GM12865 (cell line): ENCODE results near the gene ESPL1.

Source experiments
- DNase-seq: peaks from one replicate; pipeline ENCODE4 v3.0.0; 2010; ENCODE audit warnings: low read depth
- H3K4me3 ChIP-seq: 2 replicates; pipeline ENCODE4 v1.5.1; 2011; ENCODE audit warnings: mild to moderate bottlenecking, low read depth, low read length, control low read depth
- TF ChIP-seq, protein P1 (sequence below): IDR thresholded peaks from 2 replicates; pipeline ENCODE4 v1.5.1; 2011; ENCODE audit warnings: low read length, control low read depth, low read depth, inconsistent platforms; ENCODE audit not compliant: insufficient read depth; ENCODE audit errors: missing control alignments

The ESPL1 gene

DNA sequence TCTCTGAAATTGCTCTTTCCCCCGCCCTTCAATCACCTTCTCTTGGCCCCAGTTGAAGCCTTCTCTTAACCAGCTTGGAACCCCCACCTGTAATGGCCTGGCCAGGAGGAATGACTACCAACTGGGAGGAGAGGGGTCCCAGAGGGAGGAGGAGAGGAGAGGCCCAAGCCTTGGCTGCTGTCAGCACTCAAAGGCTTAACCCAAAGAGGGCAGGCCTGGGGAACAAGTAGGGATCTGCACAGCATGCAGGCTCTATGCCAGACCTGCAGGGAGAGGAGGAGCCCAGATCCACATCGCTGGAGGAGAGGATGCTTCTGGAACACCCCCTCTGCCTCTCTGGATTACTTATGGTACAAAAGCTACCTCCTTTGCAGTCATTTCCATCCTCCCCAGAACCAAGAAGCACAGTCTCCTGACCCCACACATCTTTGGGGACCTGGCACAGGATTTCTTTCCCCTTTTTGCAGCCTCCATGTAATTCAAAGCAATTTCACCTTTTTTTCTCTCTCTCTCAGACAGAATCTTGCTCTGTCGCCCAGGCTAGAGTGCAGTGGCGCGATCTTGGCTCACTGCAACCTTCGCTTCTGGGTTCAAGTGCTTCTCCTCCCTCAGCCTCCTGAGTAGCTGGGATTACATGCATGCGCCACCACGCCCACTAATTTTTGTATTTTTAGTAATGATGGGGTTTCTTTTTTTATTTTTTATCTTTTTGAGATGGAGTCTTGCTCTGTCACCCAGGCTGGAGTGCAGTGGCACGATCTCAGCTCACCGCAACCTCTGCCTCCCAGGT lies 42.3 kb upstream of the ESPL1 start:
- TF ChIP-seq, protein P1, sequence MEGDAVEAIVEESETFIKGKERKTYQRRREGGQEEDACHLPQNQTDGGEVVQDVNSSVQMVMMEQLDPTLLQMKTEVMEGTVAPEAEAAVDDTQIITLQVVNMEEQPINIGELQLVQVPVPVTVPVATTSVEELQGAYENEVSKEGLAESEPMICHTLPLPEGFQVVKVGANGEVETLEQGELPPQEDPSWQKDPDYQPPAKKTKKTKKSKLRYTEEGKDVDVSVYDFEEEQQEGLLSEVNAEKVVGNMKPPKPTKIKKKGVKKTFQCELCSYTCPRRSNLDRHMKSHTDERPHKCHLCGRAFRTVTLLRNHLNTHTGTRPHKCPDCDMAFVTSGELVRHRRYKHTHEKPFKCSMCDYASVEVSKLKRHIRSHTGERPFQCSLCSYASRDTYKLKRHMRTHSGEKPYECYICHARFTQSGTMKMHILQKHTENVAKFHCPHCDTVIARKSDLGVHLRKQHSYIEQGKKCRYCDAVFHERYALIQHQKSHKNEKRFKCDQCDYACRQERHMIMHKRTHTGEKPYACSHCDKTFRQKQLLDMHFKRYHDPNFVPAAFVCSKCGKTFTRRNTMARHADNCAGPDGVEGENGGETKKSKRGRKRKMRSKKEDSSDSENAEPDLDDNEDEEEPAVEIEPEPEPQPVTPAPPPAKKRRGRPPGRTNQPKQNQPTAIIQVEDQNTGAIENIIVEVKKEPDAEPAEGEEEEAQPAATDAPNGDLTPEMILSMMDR: no peak
- H3K4me3 ChIP-seq: no peak overlapping the region
- DNase-seq: no peak

DNA sequence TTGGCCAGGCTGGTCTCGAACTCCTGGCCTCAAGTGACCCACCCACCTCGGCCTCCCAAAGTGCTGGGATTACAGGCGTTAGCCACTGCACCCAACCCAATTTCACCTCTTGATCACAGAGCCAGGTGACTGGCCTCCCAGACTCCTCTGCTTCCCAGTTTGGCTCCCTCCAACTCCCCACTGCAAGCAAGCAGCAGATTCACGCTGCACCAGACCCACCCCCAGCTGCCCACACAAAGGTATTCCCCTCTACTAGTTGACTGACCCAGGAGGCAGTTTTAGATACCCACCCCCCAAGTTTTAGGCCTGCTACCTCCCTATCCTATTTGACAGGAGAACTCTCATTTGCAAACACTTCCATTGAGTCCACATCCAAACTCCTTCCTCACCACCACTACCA lies 41.3 kb upstream of the ESPL1 start:
- DNase-seq: no peak
- H3K4me3 ChIP-seq: no peak overlapping the region
- TF ChIP-seq, protein P1: no peak

DNA sequence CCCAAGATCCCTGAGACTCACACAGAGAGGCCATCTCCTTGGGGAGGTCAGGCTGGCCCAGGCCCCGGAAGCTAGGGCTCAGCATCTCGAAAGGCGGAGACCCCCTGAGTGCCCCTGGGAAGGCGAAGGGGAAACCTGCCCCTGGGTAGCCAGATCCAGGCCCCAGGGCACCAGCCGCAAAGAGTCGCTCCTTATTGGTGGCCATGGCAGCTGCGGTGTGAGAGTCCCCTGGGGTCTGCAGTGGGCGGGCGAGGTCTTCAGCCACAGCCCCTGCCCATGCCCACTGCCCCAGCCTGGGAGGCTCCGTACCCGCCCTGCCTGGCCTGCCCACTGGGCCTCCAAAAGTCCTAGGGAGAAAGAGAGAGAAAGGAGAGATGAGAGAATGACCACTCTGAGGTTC lies 40.8 kb upstream of the ESPL1 start:
- H3K4me3 ChIP-seq: no peak overlapping the region
- no peak for DNase-seq
- TF ChIP-seq, protein P1: no peak

DNA sequence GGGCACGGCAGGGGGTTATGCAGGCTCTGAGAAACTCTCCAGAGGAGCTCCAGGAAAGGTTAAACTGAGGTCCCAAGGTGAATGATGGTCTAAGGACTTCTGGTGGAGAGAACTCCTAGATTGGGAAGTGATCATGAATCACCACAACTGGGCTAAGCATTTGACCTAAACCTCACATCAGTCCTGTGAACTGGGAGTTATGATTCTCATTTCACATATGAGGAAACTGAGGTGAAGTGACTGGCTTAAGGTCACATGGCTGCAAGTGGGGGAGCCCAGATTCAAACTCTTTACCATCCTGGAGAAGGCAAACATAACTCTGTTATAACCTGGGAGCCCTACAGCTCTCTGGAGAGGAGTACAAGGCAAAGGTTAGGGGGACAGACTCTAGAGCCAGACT lies 40.3 kb upstream of the ESPL1 start:
- DNase-seq: no peak
- H3K4me3 ChIP-seq: no peak overlapping the region
- TF ChIP-seq, protein P1: no peak

DNA sequence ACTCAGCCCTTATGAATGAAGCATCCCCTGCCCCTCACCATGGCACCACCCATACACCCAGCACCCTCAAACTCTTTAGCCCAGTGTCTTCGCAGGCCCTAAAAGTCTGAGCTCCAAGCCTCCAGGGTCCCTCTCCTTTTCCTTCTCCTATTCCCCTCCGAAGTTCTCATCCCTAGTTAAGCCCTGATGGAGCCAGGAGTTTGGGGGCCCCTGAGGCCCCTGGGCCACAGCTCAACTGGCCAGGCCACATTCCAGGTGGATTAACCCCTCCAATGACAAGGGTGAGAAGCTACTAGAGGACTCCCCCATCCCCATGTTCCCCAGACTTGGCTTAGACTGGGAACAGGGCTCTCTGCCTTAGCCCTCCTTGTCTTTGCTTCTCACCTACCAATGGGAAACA lies 38.6 kb upstream of the ESPL1 start:
- TF ChIP-seq, protein P1: no peak
- H3K4me3 ChIP-seq: no peak overlapping the region
- DNase-seq: no peak

DNA sequence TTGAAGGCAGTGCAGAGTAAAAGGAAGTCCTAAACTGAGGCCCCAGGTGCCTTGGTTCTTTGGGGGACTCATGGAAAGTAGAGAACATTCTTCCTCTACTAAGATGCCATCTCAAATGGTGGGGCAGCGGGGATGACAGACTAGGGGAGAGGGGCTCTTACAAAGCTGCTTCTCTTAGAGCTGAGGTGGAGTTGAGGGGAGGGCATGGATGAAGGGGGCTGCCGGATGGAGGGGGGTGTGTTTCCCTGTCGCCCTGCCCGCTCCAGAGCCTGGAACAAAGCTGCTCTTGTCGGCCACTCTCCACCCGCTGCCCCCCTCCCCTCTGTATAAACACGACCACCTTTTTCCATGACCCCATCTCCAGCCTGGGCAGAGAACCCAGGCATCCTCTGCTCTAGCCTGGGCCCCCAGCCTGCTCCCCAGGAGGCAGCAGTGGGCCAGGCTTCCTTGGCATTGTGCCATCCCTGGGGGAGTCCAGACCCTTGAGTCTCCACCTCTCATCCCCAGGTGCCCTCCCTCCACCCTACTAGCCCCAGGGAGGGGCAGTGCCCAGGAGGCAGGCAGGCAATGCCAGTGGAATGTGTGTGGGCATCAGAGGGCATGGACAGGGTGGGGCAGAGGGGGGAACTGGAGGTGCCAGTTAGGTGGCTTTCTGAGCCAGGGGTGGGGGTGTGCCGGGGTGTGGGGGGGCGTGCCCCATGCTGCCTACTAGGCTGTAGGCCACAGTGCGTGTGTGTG lies 37.8 kb upstream of the ESPL1 start:
- no peak for DNase-seq
- TF ChIP-seq, protein P1: no peak
- no peak overlapping the region for H3K4me3 ChIP-seq

DNA sequence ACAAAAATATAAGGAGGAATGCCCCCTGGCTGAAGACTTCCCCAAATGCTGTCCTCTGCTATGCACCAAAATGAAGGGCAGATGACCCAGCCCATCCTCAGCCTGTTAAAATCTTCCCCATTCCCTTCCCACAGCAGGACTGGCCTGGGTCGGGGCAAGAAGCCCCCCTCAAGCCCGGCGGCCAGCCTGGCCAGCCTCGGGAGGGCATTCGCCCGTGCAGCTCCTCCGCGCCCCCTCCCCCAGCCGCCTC lies 36.5 kb upstream of the ESPL1 start:
- TF ChIP-seq, protein P1: no peak
- H3K4me3 ChIP-seq: peak overlapping the region; percentile 51
- DNase-seq: no peak
